MV-4-11 (cell line): ENCODE data around the gene PCDH17.
A peak's percentile ranks its signal among the peaks of the same experiment; 100 is the strongest.

Experiments
- DNase-seq: peaks from one replicate; lab custom pipeline; 2025; lab: John Stamatoyannopoulos, UW

PCDH17 gene

DNA sequence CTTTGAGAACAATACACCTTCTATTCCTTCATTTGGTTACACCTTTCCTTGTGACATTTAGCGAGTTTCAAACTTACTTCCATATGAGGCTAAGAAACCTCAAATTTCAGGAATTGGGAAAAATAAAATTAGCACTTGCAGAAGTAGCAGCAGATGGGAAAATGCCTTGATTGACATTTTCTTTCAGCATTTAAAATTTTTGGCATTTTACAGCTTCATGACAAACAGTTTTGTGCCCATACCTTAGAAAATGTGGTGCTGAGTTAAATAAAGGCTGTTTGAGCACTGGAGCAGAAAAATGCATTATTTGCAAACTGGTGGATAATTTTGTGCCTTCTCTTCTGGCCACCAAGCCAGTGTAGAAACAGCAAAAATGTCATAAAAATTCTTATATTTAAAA is 95.4 kb downstream of the PCDH17 start:
- DNase-seq = no peak

DNA sequence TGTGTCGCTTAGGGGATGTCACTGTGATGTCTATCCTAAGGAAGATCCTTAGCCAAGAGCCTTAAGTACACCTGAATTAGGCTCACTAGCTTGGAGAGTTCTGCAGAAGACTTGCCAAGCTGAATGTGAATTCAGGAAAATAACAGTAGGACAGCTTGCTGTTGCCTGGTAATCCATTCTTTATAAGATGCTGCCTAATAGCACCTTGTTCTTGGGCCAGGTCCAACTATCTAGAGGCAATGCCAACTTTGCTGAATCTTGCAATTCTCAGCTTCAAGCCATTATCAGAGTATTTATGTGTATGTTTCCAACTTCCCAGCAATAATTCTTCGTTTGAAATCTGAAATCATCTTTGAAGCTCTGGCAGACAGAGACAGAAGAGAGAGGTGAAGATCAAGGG is 102.8 kb downstream of the PCDH17 start:
- no peak for DNase-seq

DNA sequence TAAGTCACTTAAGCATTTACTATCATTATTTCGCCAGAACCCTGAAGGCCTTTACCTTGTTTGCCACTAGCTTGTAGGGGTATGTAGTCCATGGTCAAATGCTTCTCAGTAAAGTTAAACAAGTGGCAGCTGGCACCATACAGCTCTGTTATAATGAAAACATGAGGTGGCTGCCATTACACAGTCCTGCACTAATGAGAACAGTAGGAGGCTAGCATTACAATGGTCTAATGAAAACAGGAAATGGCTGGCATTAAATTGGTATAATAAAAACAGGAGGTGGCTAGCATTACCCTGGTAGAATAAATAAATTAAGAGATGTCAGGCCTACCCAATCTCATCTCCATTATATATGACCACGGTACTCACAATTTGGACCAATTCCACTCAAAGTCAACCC is 107.5 kb downstream of the PCDH17 start:
- DNase-seq = no peak

DNA sequence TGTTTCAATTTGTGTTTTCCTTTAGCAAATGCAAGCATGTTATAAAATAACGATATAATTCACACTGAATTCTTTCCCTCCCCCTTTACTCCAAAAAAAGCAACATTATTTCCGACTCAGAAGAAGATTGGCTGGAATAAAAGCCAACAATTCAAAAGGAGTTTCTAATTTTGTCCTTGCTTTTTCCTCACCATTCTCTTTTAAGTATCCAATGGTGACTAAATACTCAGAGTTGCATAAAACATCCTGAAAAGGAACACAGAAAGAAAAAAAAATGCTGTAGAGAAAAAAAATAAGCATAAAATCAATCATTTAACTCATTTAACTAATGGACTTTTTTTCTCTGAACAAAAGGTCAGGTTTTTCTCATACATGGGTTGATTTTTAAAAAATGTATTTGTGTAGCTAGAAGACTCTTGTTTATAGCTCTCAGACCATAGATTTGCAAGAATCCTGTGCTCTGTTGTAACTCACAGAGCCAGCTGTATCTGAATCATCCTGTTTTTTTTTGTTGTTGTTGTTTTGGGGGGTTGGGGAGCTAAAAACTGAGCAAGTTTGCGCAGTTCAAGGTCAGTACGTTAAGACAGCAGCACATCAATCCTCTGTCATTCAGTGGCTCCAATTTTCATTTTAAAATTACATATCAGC is 108.1 kb downstream of the PCDH17 start:
- no peak for DNase-seq

DNA sequence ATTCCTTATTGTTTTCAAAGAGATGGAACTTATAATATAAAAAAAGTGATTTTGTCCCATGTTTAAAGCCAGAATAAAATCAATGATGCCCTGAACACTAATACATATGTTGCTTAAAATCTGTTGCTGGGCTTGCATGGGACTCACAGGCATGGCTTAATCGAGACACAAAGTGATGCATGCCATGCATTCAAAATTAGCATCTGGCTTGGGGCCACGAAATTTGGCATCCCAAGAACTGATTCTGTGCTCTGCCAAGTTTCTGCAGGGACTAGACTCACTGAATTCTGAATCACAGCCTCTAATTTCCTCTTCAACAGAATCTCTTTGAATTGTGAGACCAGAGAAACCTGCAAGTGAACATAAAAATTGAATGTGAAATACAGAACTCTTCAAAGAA is 109.2 kb downstream of the PCDH17 start:
- DNase-seq = no peak

DNA sequence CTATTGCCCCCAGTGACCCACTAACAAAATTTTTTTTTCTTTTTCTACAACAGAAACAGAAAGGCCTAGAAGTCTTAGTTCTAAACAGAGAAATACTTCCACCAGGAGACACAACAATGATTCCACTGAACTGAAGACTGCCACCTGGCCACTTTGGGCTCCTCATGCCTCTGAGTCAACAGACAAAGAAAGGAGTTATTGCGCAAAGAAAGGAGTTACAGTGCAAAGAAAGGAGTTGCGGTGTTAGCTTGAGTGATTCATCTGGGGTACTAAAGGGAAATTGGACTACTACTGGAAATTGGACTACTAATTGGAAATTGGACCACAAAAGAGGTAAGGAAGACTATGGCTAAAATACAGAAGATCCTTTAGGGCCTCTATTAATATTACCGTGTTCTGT is 116.6 kb downstream of the PCDH17 start:
- peak; percentile 29 for DNase-seq

DNA sequence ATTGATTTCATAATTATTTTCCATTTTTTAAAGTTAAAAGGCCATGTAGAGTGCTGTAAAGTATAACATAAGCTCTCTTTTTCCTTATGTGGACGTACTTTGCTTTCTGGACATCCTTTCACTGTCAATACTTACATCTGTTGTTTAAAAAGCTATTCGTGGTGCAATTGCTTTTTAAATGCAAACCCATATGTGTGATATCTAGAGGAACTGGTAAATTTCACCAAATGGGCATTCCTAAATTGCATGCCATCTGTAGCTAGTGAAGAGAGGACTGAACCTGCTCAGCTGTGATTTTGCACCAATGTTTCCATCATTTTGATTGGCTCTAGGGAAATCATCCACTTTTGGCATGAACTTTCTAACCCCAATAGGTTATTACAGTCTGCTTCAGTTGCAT is 129.4 kb downstream of the PCDH17 start:
- no peak for DNase-seq

DNA sequence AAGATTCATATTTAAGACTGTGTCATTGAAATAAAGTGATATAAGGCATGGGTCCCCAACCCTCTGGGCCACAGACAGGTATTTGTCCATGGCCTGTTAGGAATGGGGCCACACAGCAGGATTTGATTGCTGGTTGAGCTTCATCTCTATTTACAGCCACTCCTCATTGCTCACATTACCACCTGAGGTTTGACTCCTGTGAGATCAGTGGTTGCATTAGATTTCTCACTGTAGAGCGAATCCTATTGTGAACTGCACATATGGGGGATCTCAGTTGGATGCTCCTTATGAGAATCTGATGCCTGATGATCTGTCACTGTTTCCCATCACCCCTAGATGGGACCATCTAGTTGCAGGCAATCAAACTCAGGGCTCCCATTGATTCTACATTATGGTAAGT is 132.1 kb downstream of the PCDH17 start:
- DNase-seq = no peak
